NCI-H524 treated with DMSO at 0.1 percent for 48 hours (cell line): ENCODE data around the gene CHRNA9.

Experiments
- DNase-seq: peaks from one replicate; lab custom pipeline; 2025; lab: John Stamatoyannopoulos, UW

CHRNA9 gene

DNA sequence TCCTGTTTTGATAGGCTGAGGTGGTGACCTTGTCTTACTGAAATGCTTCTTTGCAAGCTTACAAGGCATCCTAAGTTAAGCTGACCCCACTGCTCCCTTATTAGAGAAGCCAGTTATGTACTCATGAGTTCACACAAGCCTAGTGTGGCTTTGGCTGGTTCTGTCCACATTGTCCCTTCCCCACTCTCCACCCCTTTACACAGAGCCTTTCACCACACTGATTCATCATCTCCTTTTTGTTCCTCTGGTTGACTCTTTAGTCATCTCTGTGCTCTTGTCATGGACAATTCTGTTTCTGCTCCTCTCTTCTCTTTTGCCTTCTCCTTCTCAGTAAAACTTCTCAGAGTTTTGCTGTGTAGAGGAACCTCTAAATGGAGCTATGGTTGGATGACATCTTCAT lies 4.9 kb downstream of the CHRNA9 start:
- DNase-seq = no peak

DNA sequence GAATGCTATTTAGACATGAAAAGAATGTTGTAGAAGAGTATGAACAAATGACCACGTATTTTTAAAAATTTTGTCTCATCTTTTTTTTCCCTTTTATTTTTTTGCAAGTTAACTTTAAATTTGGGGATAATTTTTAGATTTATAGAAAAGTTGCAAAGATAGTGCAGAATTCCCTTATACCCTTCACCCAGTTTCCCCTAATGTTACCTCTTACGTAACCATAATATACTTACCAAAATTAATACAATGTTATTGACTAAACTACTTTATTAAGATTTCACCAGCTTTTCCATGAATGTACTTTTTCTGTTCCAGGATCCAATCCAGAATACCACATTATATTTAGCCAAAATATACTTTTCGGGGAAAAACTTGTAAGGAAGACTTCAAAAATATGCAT lies 12.3 kb downstream of the CHRNA9 start:
- no peak for DNase-seq

DNA sequence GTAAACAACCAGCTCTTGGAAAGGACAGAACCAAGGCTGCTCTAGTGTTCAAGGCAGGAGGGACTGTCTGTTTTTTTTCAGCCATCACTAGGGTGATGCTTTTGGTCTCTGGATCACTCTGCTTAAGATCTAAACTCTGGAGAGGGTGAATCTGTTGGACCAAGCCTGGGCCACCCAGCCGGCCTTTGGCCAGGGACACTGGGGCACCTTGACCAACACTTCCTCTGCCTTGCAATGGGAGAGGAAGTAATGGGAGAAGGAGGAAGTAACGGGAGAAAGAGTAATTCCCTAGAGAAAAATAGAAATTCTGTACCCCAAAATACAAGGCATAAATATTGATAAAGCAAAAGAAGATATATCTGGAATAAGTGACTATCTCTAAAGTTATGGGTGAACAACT lies 12.9 kb downstream of the CHRNA9 start:
- no peak for DNase-seq

DNA sequence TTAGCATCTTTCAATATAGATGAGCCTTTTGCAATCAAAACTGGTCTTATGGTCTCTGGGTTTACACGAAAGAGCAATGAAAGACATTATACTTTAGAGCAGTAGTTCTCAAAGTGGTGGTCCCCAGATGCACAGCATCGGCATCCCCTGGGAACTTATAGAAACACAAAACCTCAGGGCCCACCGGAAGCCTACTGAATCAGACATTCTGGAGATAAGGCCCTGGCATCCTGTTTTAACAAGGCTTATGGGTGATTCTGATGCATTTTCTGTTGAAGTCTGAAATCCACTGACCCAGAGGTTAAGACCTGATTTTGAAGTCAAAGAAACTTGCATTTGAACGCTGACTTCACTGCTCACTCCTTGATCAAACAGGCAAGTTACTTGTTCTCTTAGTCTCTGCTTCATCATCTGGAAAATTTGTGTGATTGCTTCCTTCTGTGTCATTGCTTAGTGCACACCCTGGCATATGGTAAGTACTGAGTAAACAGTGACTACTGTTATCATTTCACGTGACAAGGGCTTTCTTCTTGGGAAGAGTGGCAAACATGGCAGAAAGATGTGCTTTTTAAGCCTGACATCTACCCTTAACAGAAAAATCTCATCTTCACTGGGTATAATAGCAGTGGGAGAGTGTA lies 14.5 kb downstream of the CHRNA9 start:
- DNase-seq = no peak

DNA sequence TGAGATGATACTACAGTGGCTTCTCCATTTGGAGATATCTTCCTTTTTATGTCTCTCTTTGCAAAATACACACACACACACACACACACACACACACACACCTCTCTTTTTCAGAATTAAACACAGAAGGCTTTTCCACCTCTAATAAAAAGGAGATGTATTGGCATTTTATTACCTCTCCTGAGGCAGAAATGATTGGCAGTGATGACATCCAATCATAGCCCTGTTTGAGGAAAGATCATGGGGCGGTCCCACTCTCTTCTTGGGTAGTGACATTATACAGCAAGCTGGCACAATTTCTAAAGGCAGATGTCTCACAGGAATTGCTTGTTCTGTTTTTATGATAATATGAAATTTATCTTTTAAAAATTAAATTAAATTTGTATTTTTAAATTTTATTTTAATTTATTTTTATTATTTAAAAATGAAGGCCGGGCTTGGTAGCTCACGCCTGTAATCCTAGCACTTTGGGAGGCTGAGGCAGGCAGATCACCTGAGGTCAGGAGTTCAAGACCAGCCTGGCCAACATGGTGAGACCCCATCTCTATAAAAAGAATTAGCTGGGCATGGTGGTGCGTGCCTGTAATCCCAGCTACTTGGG lies 15.6 kb downstream of the CHRNA9 start:
- DNase-seq = no peak

DNA sequence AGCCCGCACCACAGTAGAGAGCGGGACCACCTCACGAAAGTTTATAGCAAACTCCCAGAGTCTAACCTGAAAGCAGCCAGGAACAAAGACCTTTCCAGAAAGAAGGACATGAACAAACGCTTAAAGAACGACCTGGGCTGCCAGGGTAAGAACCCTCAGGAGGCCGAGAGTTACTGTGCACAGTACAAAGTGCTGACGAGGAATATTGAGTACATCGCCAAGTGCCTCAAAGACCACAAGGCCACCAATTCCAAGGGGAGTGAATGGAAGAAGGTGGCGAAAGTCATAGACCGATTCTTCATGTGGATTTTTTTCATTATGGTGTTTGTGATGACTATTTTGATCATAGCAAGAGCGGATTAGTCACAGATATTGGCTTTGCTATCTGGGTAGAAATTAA lies 19.0 kb downstream of the CHRNA9 start:
- no peak for DNase-seq

DNA sequence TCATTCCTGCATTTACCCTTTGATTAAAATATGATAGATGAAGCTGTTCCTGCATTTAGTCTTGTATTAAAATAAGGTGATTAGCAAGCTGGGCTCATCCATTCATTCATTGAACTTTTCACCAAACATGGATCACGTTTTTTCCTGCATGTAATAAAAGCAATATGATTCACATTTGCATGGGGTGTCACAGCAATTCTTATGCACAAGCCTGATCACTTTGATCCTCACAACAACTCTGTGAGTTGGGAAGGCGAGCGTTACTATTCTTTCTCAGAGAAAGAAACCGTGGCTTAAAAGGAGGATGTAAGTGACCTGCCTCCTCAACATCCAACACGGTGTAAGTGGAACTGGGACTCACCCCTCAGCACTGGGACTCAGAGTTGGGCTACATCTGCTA lies 20.0 kb downstream of the CHRNA9 start:
- DNase-seq = no peak

DNA sequence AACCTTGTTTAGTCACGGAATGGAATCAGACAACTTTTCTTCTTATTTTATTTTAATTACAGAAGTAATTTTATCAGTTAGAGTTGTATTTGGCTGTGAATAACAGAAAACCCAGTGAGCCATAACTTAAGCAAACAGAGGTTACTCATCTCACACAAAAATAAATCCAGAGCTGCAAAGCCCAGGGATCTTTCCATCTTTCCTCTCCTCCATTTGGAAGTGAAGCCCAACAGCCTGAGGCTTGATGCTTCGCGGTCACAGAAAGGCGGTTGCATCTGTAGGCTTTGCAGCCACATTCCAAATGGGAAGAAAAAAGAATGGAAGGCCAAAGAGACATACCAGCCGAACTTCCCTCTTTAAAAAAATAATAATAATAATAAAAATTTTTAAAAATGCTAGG lies 22.6 kb downstream of the CHRNA9 start:
- no peak for DNase-seq

DNA sequence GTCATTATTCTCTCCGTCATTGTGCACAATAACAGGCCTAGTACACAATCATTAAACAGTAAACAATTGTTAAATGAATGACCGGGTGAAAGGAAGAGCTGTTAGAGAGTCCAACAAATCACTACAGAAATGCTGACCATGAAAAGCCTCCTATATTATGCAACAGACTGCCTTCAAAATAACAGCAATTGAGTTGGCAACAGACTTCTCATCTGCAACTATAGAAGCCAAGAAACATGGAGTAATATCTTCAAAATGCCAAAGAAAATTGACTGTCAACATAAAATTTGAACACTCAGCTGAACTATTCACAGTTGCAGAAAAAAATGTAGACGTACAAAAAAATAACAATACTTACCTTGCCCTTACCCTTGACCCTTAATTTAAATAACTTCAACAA lies 26.2 kb downstream of the CHRNA9 start:
- no peak for DNase-seq

DNA sequence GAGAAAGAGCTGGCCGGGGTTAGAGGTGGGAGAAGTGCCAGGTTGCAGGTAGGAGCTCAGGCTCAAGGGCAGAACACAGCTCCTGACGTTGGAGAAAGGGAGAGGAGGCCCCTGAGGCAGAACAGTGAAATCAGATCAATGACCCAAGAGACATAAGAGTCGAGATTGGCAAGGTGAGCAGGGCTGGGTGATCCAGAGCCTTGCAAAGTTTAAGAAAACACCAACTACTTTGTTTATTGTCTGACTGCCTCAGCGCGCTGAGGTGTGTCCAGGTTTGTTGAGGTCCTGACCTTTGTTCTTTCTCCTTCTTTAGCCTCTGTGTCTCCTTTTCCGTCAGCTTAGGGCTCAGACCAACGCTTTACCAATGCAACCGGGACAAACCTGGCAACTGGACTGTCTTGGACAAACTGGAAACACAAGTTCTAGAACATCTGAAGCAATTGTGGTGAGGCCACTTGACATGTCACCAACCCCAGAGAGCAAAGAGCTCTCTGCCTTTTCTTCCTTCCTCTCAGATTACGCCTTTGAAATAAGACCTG lies 28.3 kb downstream of the CHRNA9 start:
- no peak for DNase-seq

DNA sequence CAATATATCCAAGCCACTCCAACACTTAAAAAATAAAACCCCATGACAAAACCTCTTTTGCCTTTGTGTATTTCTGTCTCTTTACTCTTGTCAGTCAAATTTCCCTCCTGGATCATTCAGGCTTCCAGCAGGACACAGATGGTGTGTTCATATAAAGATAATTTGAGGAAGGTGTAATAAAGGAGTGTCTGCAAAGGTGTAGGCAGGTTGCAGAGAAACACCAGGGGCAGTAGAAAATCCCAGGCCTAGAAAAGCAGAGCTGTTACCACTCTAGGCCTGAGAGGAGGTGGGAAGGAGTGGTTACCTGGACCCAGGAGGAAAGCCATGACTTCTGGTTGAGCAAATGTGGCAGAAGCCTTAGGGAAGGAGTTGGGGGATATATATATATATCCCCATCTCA lies 28.8 kb downstream of the CHRNA9 start:
- DNase-seq = no peak

DNA sequence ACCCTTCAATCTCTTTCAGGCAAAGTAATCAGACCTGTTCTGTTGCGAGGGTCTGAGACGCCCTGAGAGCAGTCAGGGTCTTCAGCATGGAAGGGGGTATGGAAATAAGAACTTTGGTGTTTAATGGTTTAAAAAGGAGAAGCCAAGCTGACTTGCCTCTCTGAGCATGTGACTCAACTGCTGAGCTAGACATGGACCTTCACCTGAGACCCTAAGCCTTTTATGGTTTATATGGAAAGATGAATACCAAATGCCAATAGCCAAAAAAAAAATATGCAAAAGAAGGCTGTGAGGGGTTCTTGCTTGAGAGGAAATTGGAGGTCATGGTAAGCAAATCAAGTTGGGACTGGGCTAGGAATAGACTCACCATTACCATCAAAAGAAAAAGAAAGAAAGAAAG lies 30.6 kb downstream of the CHRNA9 start:
- DNase-seq = no peak

DNA sequence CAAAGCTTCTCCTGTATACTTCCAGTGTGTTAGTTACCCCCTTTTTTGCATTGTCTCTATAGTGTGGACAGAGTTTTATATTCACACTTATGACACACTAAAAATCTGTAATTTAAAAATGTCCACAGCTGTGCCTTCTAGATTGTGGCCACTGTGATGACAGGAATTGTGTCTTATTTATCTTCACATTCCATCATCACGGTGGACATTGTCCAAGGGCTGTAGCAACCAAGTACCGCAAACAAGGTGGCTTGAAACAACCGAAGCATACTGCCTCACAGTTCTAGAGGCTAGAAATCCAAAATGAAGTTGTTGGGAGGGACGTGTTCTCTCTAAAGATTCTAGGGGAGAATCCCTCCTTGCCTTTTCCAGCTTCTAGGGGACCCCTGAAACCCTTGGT lies 32.3 kb downstream of the CHRNA9 start:
- no peak for DNase-seq

DNA sequence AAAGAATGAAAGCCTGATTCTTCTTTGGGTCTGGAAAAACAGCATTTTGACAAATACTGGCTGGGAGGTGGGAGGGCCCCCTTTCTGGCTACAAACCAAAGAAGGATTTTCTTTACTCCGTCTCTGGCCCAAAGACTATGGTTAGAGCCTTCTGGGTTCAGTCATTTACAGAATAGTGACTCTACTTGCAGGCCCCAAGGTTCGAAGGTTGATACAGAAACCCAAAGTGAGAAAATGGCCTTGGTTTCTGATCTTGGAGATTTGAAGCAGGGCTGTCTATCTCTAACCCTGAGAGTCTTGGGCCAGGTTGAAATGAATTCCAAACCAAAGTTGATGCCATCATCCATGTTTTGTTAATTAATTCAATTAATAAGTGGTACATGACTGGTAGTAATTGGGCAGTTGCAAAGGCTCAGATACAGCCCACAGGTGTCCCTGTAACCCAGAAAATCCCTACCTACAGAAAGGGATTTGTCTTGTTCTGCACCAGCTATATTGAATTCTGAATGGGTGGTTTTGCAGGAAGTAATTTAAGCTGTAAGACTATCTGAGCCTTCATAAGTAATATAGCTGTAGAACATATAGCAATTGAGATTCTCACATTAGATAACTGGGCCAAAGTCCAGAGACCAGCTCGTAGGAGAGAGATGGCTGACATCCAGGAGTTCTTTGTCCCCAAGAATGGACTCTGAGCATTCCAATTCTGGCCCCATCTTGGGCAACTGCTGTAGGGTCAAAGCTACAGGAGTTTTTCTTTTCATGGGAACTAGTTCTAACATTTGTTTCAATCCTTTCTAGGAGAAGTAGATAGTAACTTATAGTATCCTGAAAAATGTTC lies 34.5 kb downstream of the CHRNA9 start:
- no peak for DNase-seq

DNA sequence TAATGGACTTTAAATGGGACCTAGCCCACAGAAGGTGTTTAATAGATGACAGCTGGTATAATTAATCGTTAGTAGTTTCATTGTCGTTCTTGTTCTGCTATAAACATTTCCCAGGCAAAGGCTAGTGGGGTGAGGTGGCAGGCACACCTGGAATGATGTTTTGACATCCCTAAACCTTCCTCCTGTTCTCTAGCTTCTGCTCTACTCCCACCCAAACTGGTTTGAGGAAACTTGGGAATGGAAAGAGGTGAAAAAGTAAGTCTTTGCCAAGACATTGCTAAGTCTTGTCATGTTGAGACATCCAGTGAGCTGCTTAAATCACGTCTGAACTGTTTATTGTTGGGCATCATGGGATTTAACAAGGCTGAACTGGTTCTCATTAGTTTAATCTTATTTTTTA lies 37.5 kb downstream of the CHRNA9 start:
- DNase-seq = no peak

DNA sequence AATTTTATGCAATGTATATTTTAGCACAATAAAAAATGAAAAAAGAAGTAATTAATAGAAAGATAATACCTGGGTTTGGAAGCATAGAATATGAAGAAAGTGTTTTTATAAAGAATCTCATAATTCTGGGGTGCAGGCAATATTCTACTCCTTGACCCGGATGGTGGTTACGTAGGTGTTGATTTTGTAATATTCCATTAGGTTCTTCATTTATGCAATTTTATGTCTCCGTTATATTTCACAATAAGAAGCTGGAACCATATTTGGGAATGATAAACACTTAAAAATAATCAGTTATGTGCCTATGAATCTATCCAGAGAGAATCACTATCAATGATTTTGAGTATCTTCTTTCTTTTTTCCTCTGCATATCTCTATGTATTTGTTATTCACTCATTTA lies 38.5 kb downstream of the CHRNA9 start:
- DNase-seq = no peak

DNA sequence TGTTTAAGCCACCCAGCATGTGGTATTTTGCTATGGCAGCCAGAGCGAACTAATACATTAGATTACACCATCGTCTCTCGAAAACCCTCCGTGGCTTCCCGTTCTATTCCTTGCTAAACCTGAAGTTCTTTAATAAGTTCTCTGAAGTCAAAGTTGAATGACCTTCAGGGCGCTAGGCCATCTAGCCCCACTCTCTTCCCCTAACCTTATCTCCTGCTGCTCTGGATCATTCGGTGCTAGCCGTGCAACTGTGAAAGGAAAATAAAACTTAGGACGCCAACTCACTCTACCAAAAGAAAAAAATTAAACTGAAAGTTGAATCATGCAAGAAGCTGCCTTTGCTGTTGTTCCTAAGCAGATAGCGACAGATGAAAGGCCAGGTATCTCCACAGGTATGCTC lies 40.0 kb downstream of the CHRNA9 start:
- DNase-seq = no peak

DNA sequence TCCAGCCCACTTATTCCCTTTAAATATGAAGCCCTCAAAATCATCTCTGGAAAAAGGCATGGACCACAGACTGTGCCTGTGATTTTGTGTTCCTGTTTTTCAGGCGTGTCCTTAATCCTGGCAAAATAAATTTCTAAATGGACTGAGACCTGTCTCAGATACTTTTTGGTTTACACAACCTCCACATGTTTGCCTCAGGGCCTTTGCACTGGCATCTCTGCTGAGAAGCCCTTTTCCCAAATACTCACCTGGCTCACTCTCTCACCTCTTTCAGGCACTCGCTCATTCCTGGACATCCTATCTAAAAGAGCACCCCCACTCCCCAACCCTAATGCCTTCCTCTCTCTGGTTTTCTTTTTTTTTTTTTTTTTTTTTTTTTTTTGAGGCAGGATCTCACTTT lies 40.5 kb downstream of the CHRNA9 start:
- DNase-seq = no peak

DNA sequence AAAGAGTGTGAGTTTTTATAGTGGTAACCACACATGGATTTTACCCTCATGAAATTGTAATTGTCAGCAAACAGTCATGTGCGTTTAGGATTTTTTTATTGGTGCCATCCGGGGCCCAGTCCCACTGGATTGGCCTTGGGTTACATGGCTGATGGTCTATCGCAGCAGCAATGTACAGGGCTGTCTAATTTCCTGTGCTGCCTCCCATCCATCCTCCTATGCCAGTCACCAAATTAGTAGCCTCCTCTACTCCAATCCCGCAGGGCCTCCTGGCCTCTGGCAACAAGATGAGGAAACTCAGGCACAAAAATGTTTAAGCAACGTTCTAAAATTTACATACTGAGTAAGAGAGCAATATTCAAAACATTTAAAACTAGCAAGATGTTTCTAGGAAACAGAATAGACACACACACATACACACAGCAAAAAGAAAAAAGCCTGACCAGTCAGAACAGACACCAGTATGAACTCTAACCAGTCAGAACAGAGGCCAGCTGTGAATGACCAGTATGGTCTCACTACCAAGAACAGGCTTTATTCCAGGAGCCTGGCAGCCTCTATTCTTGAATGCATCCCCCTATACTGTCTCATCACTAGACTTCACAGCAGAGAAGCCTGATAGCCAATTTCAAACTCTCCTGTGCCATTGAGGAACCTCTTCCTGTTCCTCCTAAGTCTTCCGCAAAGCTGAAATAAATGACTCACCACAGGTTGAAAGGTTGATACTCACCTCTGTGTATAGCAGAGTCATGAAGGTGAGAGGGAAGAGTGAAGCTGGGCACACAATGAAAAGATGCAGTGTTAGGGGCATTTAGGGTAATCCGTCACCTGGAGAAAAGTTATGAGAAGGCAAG lies 42.6 kb downstream of the CHRNA9 start:
- no peak for DNase-seq

DNA sequence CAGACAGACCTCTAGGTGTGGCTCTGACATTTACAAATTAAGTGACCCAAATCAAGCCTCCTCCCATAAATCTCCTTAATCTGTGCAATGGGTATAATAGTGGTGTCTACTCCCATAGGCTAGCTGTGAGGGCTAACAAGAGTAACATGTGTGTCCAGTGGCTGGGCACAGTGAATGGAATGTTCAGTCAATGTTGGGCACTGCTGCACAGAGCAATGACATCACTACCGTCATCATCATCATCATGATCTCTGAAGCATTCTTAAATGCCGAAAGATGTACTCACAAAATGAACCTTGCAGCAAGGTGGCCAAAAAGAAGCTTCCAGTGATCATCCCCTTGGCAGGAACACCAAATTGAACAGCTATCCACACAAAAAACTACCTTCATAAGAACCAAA lies 43.5 kb downstream of the CHRNA9 start:
- DNase-seq = no peak

DNA sequence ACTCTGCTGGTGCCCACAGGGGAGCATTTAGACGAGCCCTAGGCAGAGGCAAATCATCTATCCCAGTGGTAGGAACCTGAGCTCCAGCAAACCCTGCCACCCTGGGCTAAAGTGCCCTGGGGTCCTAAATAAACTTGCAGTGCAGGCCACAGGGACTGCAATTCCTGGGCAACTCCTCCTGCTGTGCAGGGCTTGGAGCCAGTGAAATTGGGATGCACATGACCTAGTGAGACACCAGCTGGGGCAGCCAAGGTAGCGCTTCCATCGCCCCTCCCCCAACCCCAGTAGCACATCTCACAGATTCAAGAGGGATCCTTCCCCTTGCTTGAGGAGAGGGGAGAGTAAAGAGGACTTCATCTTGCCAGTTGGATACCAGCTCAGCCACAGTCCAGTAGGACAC lies 44.1 kb downstream of the CHRNA9 start:
- DNase-seq = no peak

DNA sequence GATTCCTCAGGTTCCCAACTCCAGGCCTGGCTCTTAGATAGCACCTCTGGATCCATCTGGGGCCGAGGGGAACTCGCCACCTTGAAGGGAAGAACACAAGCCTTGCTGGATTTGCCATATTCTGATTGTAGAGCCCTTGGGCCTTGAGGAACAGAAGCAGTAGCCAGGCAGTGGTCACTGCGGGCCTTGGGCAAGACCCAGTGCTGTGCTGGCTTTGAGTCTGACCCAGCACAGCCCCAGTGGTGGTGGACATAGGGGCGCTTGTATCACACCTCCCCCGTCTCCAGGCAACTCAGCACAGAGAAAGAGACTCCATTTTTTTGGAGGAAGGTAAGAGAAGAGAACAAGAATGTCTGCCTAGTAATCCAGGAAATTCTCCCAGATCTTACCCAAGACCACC lies 45.5 kb downstream of the CHRNA9 start:
- DNase-seq = no peak
